OCI-LY7 (cell line): ENCODE data around the gene KIAA1671. TPM values are rescaled to one million over a fixed set of nuclear protein-coding genes. Genes with fewer than 3 reads are reported as not detected.

Experiments used
- BruUV-seq: library from RNA; stranded (reverse); fragments of 400-500 nt; replicated peaks from 2 replicates; lab custom pipeline; 2021; lab: Mats Ljungman, UMichigan
- CTCF ChIA-PET: fragments of 300-600 bp; sonication (Branson Sonifier 250); formaldehyde crosslinking; loops from one replicate; lab custom pipeline; 2022; ENCODE audit warnings: antibody characterized with exemption; ENCODE audit not compliant: unreplicated experiment; lab: Charles Lee
- POLR2A ChIA-PET: fragments of 300-600 bp; sonication (Branson Sonifier 250); formaldehyde crosslinking; loops from one replicate; lab custom pipeline; 2022; ENCODE audit warnings: antibody characterized with exemption; lab: Charles Lee
- DNase-seq: peaks from one replicate; pipeline ENCODE4 v3.0.0-alpha.2; 2015; ENCODE audit warnings: low spot score
- H2AFZ ChIP-seq: fragments of 200-600 bp; sonication (generic), shearing (Covaris generic); 2 replicates; pipeline ENCODE4 v1.6.1; 2014; ENCODE audit warnings: mild to moderate bottlenecking, antibody characterized with exemption, low read length, moderate library complexity
- H3K27ac ChIP-seq: fragments of 200-600 bp; sonication (generic); 2 replicates; pipeline ENCODE4 v1.5.1; 2014; ENCODE audit warnings: mixed run types, low read depth, mild to moderate bottlenecking, moderate library complexity, low read length, inconsistent platforms; ENCODE audit not compliant: poor library complexity, severe bottlenecking
- H3K36me3 ChIP-seq: fragments of 200-600 bp; sonication (generic); 2 replicates; pipeline ENCODE4 v1.6.1; 2014; ENCODE audit warnings: mild to moderate bottlenecking, antibody characterized with exemption, low read length, moderate library complexity, mixed read lengths; ENCODE audit not compliant: insufficient read depth
- H3K4me1 ChIP-seq: fragments of 200-600 bp; sonication (generic); 2 replicates; pipeline ENCODE4 v1.5.1; 2014; ENCODE audit warnings: mild to moderate bottlenecking, low read length; ENCODE audit not compliant: insufficient read depth, poor library complexity, severe bottlenecking
- H3K4me2 ChIP-seq: fragments of 200-600 bp; sonication (generic); 2 replicates; pipeline ENCODE4 v1.6.1; 2014; ENCODE audit warnings: mild to moderate bottlenecking, low read length
- H3K4me3 ChIP-seq: fragments of 200-600 bp; sonication (generic); 2 replicates; pipeline ENCODE4 v1.5.1; 2014; ENCODE audit warnings: mild to moderate bottlenecking, low read depth, low read length; ENCODE audit not compliant: poor library complexity, severe bottlenecking
- H3K79me2 ChIP-seq: fragments of 200-600 bp; sonication (generic); 2 replicates; pipeline ENCODE4 v1.6.1; 2016; ENCODE audit warnings: low read depth, mild to moderate bottlenecking, low read length, moderate library complexity, mixed read lengths; ENCODE audit not compliant: insufficient read depth
- H3K9me2 ChIP-seq: fragments of 200-600 bp; sonication (generic); 2 replicates; pipeline ENCODE4 v1.6.1; 2016; ENCODE audit warnings: mild to moderate bottlenecking, low read length, mixed read lengths; ENCODE audit not compliant: insufficient read depth
- H3K9me3 ChIP-seq: fragments of 200-600 bp; sonication (generic); 2 replicates; pipeline ENCODE4 v1.6.1; 2014; ENCODE audit warnings: mild to moderate bottlenecking, mixed run types, low read length, mixed read lengths
- H4K20me1 ChIP-seq: fragments of 200-600 bp; sonication (generic); 2 replicates; pipeline ENCODE4 v1.6.1; 2014; ENCODE audit warnings: mild to moderate bottlenecking, antibody characterized with exemption, low read length, moderate library complexity, mixed read lengths; ENCODE audit not compliant: insufficient read depth
- CTCF ChIP-seq: fragments of 200-600 bp; sonication (generic); conservative IDR thresholded peaks from 2 replicates; pipeline ENCODE4 v1.5.1; 2014; ENCODE audit warnings: mild to moderate bottlenecking, antibody characterized with exemption, low read length, moderate library complexity, mixed read lengths
- EZH2phosphoT487 ChIP-seq: fragments of 200-600 bp; sonication (generic); IDR thresholded peaks from 2 replicates; pipeline ENCODE4 v1.6.1; 2018; ENCODE audit warnings: low read depth, borderline replicate concordance, mild to moderate bottlenecking, mixed run types, antibody characterized with exemption, low read length, moderate library complexity, mixed read lengths
- intact Hi-C: fragments of 100-400 bp; cut with micrococcal nuclease; formaldehyde crosslinking; loops from one replicate; pipeline ENCODE4 v1.10.0; 2022; ENCODE audit not compliant: unreplicated experiment
- total RNA-seq, 2 experiments: library from RNA; depleted of rRNA in 1 of 2; stranded (reverse); fragments of >200 nt in 1 of 2; shearing (Covaris generic) in 1 of 2; gene quantifications; 2 replicates each; pipeline ENCODE4 v1.2.3, GENCODE V29; 2014 to 2022

KIAA1671 gene
- total RNA-seq, 2 experiments from 2014 or later: not detected

- H2AFZ ChIP-seq: no peak overlapping the region
- H3K9me3 ChIP-seq: no peaks in the 10 kb centered on the region
- DNase-seq: no peak
- ChIA-PET CTCF (no interaction called here), POLR2A (no interaction called here)
- no peak overlapping the region for H3K4me2 ChIP-seq
- BruUV-seq: no TSS peak
- intact Hi-C loops: no loop called here
- H3K9me2 ChIP-seq: no peaks in the 10 kb centered on the region
- H3K27ac ChIP-seq: no peak overlapping the region
- H3K36me3 ChIP-seq: no peaks in the 10 kb centered on the region
- TF ChIP-seq EZH2phosphoT487: no peak
- no peak for TF ChIP-seq CTCF
- no peaks in the 10 kb centered on the region for H3K79me2 ChIP-seq
- H3K4me1 ChIP-seq: no peaks in the 10 kb centered on the region
- no peak overlapping the region for H3K4me3 ChIP-seq
- no peaks in the 10 kb centered on the region for H4K20me1 ChIP-seq
These were observed 44.0 kb downstream of the KIAA1671 start for GRCh38 chr22:24996420-24996952.

- ChIA-PET POLR2A (no interaction called here), CTCF (no interaction called here)
- H3K79me2 ChIP-seq: no peaks in the 10 kb centered on the region
- no peaks in the 10 kb centered on the region for H3K9me3 ChIP-seq
- H3K9me2 ChIP-seq: no peaks in the 10 kb centered on the region
- no TSS peak for BruUV-seq
- DNase-seq: no peak
- no peak overlapping the region for H3K4me3 ChIP-seq
- H3K4me2 ChIP-seq: no peak overlapping the region
- H3K4me1 ChIP-seq: no peaks in the 10 kb centered on the region
- intact Hi-C loops: no loop called here
- TF ChIP-seq EZH2phosphoT487: no peak
- no peak for TF ChIP-seq CTCF
- no peak overlapping the region for H3K27ac ChIP-seq
- no peaks in the 10 kb centered on the region for H3K36me3 ChIP-seq
- no peak overlapping the region for H2AFZ ChIP-seq
- H4K20me1 ChIP-seq: no peaks in the 10 kb centered on the region
These were observed 44.5 kb downstream of the KIAA1671 start for GRCh38 chr22:24997023-24997422.

- Histone ChIP-seq H3K4me1 (no peaks in the 10 kb centered on the region), H3K9me2 (no peaks in the 10 kb centered on the region), H3K79me2 (no peaks in the 10 kb centered on the region), H3K4me2 (no peak overlapping the region), H3K36me3 (no peaks in the 10 kb centered on the region), H3K9me3 (no peaks in the 10 kb centered on the region), H2AFZ (no peak overlapping the region), H4K20me1 (no peaks in the 10 kb centered on the region), H3K27ac (no peak overlapping the region), H3K4me3 (no peak overlapping the region)
- ChIA-PET POLR2A (no interaction called here), CTCF (no interaction called here)
- DNase-seq: no peak
- intact Hi-C loops: no loop called here
- BruUV-seq: no TSS peak
- TF ChIP-seq CTCF: no peak
These were observed 48.2 kb downstream of the KIAA1671 start for GRCh38 chr22:25000686-25001085.
